ENCODE data around the gene DKC1.

DNA sequence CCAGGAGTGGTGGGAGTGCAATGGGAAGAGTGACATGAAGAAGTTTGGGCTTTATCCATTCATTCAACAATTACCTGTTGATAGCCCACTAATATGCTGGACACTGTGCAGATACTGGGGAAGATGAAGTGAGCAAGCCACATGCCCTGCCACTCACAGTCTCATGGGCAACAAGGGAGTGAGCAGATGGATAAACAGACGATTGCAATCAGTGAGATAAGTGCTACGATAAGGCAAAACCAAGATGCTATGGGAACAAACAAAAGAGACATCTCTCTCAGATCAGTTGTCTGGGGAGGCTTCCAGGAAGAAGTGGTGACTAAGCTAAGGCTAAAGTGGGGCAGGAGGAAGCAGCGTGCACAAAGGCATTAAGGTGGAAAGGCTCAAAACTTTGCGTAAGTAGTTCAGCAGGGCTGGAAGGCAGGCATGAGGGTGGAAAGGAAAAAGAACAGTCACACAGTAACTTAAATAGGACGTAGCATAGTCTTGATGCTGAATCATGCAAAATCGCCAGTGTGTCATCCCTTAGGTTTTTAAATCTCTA, 43.5 kb upstream of the DKC1 start:
- TF ChIP-seq JUN (IDR thresholded peaks at IDR 0.05; ENCODE audit: borderline replicate concordance, insufficient read depth, insufficient read length, low read depth): peak; percentile 15
- no peak for TF ChIP-seq CTCF (IDR thresholded peaks at IDR 0.05; ENCODE audit: extremely low read depth in 1 of 2, insufficient read depth in 1 of 2, low read depth in 1 of 2, low read length in 2 of 2)
- no peak for TF ChIP-seq POLR2AphosphoS5 (IDR thresholded peaks at IDR 0.05; ENCODE audit: insufficient read depth, low read depth, low read length)
- no peak for TF ChIP-seq POLR2A (IDR thresholded peaks at IDR 0.05; ENCODE audit: low read depth, low read length)
- TF ChIP-seq EZH2 (IDR thresholded peaks at IDR 0.05; ENCODE audit: borderline replicate concordance, low read depth, low read length, severe bottlenecking): no peak
- TF ChIP-seq, protein P1, sequence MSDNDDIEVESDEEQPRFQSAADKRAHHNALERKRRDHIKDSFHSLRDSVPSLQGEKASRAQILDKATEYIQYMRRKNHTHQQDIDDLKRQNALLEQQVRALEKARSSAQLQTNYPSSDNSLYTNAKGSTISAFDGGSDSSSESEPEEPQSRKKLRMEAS (IDR thresholded peaks at IDR 0.05; ENCODE audit: insufficient read depth, insufficient read length): no peak
- TF ChIP-seq GATA2 (IDR thresholded peaks at IDR 0.05; ENCODE audit: insufficient read depth, insufficient read length, low read depth, low read length): peak; percentile 82
- TF ChIP-seq FOS (IDR thresholded peaks at IDR 0.05; ENCODE audit: borderline replicate concordance, insufficient read depth, low read length): peak; percentile 42

Data from endothelial cell of umbilical vein (primary cell).